AG04449 (cell line): ENCODE data around the gene MAP2K1.

Experiments used
- CTCF ChIA-PET: fragments of 350-600 bp; formaldehyde crosslinking; extraction: SDS; loops from one replicate; lab custom pipeline; 2021; ENCODE audit warnings: antibody characterized with exemption; lab: Yijun Ruan, JAX
- POLR2A ChIA-PET: fragments of 400-600, 350-600 bp; formaldehyde crosslinking; extraction: SDS; loops from one replicate; lab custom pipeline; 2020; ENCODE audit warnings: antibody characterized with exemption, inconsistent platforms; lab: Yijun Ruan, JAX
- DNase-seq: peaks from one replicate; pipeline ENCODE4 v3.0.0-alpha.2; 2010; ENCODE audit warnings: low read depth, low spot score
- H3K4me3 ChIP-seq: 2 replicates; pipeline ENCODE4 v1.5.1; 2011; ENCODE audit warnings: low read depth, mild to moderate bottlenecking, control low read depth, low read length
- CTCF ChIP-seq: IDR thresholded peaks from one replicate; pipeline ENCODE4 v1.5.1; 2011; ENCODE audit warnings: mild to moderate bottlenecking, moderate library complexity, low read length, control low read depth, inconsistent platforms; ENCODE audit not compliant: insufficient read depth; ENCODE audit errors: missing control alignments

Gene MAP2K1

GRCh38 chr15:66508293-66508883 lies 121.7 kb downstream of the MAP2K1 start:
- TF ChIP-seq CTCF: no peak
- DNase-seq: no peak
- no peak overlapping the region for H3K4me3 ChIP-seq
- ChIA-PET CTCF (no interaction called here), POLR2A (no interaction called here)

GRCh38 chr15:66514586-66514985 lies 127.9 kb downstream of the MAP2K1 start:
- no peak for TF ChIP-seq CTCF
- CTCF ChIA-PET: interaction anchor here (1.2 to 1.8 kb wide), 2 partner anchors 15 to 16 kb away, joined by 4 to 5 read pairs; no protein-coding TSS in a partner anchor
- POLR2A ChIA-PET: no interaction called here
- no peak for DNase-seq
- H3K4me3 ChIP-seq: no peak overlapping the region

GRCh38 chr15:66515901-66516322 lies 129.2 kb downstream of the MAP2K1 start:
- TF ChIP-seq CTCF: no peak
- DNase-seq: no peak
- POLR2A ChIA-PET: no interaction called here
- CTCF ChIA-PET: interaction anchor here (1.0 to 1.8 kb wide), 4 partner anchors 14 to 51 kb away, joined by 3 to 4 read pairs (median 4); no protein-coding TSS in a partner anchor
- H3K4me3 ChIP-seq: no peak overlapping the region

- ChIA-PET CTCF (interaction anchor here (1.3 to 1.4 kb wide), 2 partner anchors 25 to 43 kb away, joined by 6 to 7 read pairs; partner anchors contain the start of gene SNAPC5), POLR2A (no interaction called here)
Observed at GRCh38 chr15:66523926-66524325, 137.2 kb downstream of the MAP2K1 start.

DNA sequence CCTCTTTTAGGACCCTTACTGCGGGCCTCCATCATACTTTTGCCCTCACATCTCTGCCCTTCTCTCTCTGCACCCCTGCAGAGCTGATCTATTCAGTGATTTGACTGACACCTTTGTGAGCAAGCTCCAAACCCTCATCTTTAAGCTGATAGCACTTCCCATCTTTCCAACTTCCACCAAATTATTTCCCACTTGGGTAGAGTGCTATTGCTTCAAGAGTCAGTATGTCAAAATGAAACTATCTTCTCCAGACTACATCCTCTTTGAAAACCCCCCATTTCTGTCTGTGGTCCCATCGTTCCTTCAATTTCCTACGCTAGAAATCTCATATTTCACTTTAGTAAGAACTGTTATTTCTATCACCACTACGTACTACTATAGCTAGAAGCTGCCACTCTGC lies 138.1 kb downstream of the MAP2K1 start:
- no peak for TF ChIP-seq CTCF
- no peak for DNase-seq
- CTCF ChIA-PET: interaction anchor here (1.3 to 1.5 kb wide), 2 partner anchors 26 kb away, joined by 4 to 6 read pairs; partner anchors contain the start of gene SNAPC5
- no peak overlapping the region for H3K4me3 ChIP-seq
- POLR2A ChIA-PET: no interaction called here

More at GRCh38 chr15:66523926-66524325, 137.2 kb downstream of the MAP2K1 start:
- no peak for DNase-seq
- no peak overlapping the region for H3K4me3 ChIP-seq
- TF ChIP-seq CTCF: no peak

- no peak for TF ChIP-seq CTCF
- POLR2A ChIA-PET: interaction anchor here (0.7 kb wide), 1 partner anchor 9 kb away, joined by 3 read pairs; no protein-coding TSS in a partner anchor
- CTCF ChIA-PET: interaction anchor here (0.8 to 1.8 kb wide), 2 partner anchors 31 to 37 kb away, joined by 4 to 9 read pairs; partner anchors contain the start of gene LCTL
- H3K4me3 ChIP-seq: no peak overlapping the region
- DNase-seq: no peak
Observed at GRCh38 chr15:66535056-66535455, 148.3 kb downstream of the MAP2K1 start.
